Endothelial cell (in vitro differentiated cells): ENCODE measurements around the gene TMEM108. TPM values are rescaled to one million over a fixed set of nuclear protein-coding genes. Genes with fewer than 3 reads are reported as not detected.

Source experiments
- DNase-seq: peaks from one replicate; pipeline ENCODE4 v3.0.0; 2021; ENCODE audit warnings: low spot score
- H3K27ac Mint-ChIP-seq: one replicate; pipeline ENCODE4 v1.8.0; 2021; ENCODE audit warnings: mixed read lengths, inconsistent platforms; ENCODE audit not compliant: unreplicated experiment
- H3K27me3 Mint-ChIP-seq: one replicate; pipeline ENCODE4 v1.8.0; 2021; ENCODE audit warnings: mild to moderate bottlenecking, moderate library complexity, mixed read lengths, inconsistent platforms; ENCODE audit not compliant: unreplicated experiment
- H3K36me3 Mint-ChIP-seq: one replicate; pipeline ENCODE4 v1.8.0; 2021; ENCODE audit warnings: mild to moderate bottlenecking, low read depth, mixed read lengths, inconsistent platforms; ENCODE audit not compliant: unreplicated experiment
- H3K4me1 Mint-ChIP-seq: one replicate; pipeline ENCODE4 v1.8.0; 2021; ENCODE audit warnings: mild to moderate bottlenecking, mixed read lengths, inconsistent platforms; ENCODE audit not compliant: unreplicated experiment
- H3K4me3 Mint-ChIP-seq: one replicate; pipeline ENCODE4 v1.8.0; 2021; ENCODE audit warnings: mild to moderate bottlenecking, mixed read lengths, inconsistent platforms; ENCODE audit not compliant: unreplicated experiment
- H3K9me3 Mint-ChIP-seq: one replicate; pipeline ENCODE4 v1.8.0; 2021; ENCODE audit warnings: mixed read lengths, inconsistent platforms; ENCODE audit not compliant: unreplicated experiment
- CTCF ChIP-seq: fragments of 200-600 bp; sonication (generic); IDR thresholded peaks from one replicate; pipeline ENCODE4 v1.5.0; 2021; ENCODE audit warnings: antibody characterized with exemption; ENCODE audit not compliant: unreplicated experiment
- total RNA-seq: library from RNA; stranded (reverse); fragmentation: NEBNext Ultra II Directional; extraction: Animal tissue kit (Norgen Biotek cat#: 25700); gene quantifications from one replicate; pipeline ENCODE4 v1.2.1, GENCODE V29; 2021; ENCODE audit not compliant: unreplicated experiment

The TMEM108 gene
- total RNA-seq, 1 donor from 2014 or later: 14.2 TPM

- Mint-ChIP-seq H3K27me3 (peaks cover 2% of the 10 kb centered on the region), H3K36me3 (no peaks in the 10 kb centered on the region), H3K27ac (no peak overlapping the region), H3K4me1 (no peaks in the 10 kb centered on the region), H3K4me3 (no peak overlapping the region), H3K9me3 (no peaks in the 10 kb centered on the region)
- TF ChIP-seq CTCF: no peak
- no peak for DNase-seq
These were observed 124.6 kb downstream of the TMEM108 start for GRCh38 chr3:133162670-133163305.

GRCh38 chr3:133167340-133168024, 129.3 kb downstream of the TMEM108 start:
- no peak for TF ChIP-seq CTCF
- Mint-ChIP-seq H3K27ac (no peak overlapping the region), H3K9me3 (no peaks in the 10 kb centered on the region), H3K4me1 (no peaks in the 10 kb centered on the region), H3K27me3 (peaks cover 2% of the 10 kb centered on the region), H3K36me3 (no peaks in the 10 kb centered on the region), H3K4me3 (no peak overlapping the region)
- DNase-seq: no peak

GRCh38 chr3:133168025-133168401, 129.8 kb downstream of the TMEM108 start:
- Mint-ChIP-seq H3K27me3 (peaks cover 2% of the 10 kb centered on the region), H3K4me1 (no peaks in the 10 kb centered on the region), H3K9me3 (no peaks in the 10 kb centered on the region), H3K27ac (no peak overlapping the region), H3K4me3 (no peak overlapping the region), H3K36me3 (peaks cover 3% of the 10 kb centered on the region)
- DNase-seq: no peak
- TF ChIP-seq CTCF: peak; percentile 20

GRCh38 chr3:133169331-133170068, 131.3 kb downstream of the TMEM108 start:
- DNase-seq: no peak
- no peaks in the 10 kb centered on the region for H3K4me1 Mint-ChIP-seq
- no peak overlapping the region for H3K27ac Mint-ChIP-seq
- no peaks in the 10 kb centered on the region for H3K27me3 Mint-ChIP-seq
- no peak overlapping the region for H3K4me3 Mint-ChIP-seq
- no peaks in the 10 kb centered on the region for H3K9me3 Mint-ChIP-seq
- no peak for TF ChIP-seq CTCF
- peaks cover 10% of the 10 kb centered on the region for H3K36me3 Mint-ChIP-seq

GRCh38 chr3:133171831-133172230, 133.6 kb downstream of the TMEM108 start:
- no peaks in the 10 kb centered on the region for H3K9me3 Mint-ChIP-seq
- no peak for TF ChIP-seq CTCF
- H3K27ac Mint-ChIP-seq: no peak overlapping the region
- no peak for DNase-seq
- H3K36me3 Mint-ChIP-seq: peaks cover 10% of the 10 kb centered on the region
- no peaks in the 10 kb centered on the region for H3K4me1 Mint-ChIP-seq
- no peaks in the 10 kb centered on the region for H3K27me3 Mint-ChIP-seq
- no peak overlapping the region for H3K4me3 Mint-ChIP-seq
